ENCODE measurements around the gene FXYD3.
"Not testable (repeated sequence)": the region's sequence is repeated elsewhere in the genome, so short reads cannot be mapped to it uniquely, and the experiment has no call there.

FXYD3 gene

GRCh38 chr19:35093430-35093829 is 22.2 kb upstream of the FXYD3 start:
- FAIRE-seq (no peak), DNase-seq (ENCODE audit: insufficient read length, low spot score) (no peak)
- no peak for TF ChIP-seq POLR2A (IDR thresholded peaks at IDR 0.05; ENCODE audit: low read depth, low read length)

- FAIRE-seq = no peak
- no peak for TF ChIP-seq POLR2A (IDR thresholded peaks at IDR 0.05; ENCODE audit: low read depth, low read length)
- DNase-seq (ENCODE audit: insufficient read length, low spot score) = no peak
Observed at GRCh38 chr19:35093941-35094647, 21.5 kb upstream of the FXYD3 start.

DNA sequence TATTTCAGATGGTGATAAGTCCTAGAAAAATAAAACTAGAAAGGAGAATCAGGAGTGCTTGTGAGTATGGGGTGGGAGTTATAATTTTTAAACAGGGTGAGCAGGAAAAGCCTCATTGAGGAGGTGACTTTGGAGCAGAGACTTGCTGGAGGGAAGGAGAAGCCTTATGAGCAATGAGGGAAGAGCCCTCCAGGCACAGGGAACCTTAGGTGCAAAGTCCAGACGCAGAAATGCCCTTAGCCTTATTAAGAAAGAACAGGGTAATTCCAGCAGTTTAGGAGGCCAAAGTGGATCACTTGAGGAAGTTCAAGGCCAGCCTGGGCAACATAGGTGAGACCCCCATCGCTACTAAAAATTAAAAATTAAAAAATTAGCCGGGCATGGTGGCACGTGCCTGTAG is 21.0 kb upstream of the FXYD3 start:
- no peak for DNase-seq (ENCODE audit: insufficient read length, low spot score)
- no peak for TF ChIP-seq POLR2A (IDR thresholded peaks at IDR 0.05; ENCODE audit: low read depth, low read length)
- FAIRE-seq = no peak

DNA sequence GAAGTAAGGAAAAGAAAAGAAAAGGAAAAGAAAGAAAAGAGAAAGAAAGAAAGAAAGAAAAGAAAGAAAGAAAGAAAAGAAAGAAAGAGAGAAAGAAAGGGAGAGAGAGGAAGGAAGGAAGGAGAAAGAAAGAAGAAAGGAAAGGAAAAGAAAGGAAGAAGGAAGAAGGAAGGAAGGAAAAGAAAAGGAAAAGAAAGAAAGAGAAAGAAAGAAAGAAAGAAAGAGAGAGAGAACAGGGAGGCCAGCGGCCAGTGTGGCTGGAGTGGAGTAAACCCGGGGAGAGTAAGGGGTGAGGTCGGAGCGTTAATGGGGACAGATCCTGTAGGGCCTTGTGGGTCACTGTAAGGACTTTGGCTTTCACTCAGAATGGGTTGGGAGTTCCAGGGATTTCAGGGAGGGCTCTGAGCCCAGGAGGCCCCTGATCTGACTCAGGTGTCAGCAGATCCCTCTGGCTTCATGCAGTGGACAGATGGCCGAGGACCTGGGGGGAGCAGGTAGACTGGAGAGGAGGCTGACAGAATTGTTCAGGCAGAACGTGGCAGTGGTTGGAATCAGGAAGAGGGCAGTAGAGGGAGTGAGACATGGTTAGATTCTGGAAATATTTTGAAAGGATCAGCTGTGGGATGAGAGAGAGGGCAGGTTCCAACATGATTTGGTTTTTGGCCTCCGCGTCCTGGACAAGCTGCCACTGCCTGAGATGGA is 19.8 kb upstream of the FXYD3 start:
- FAIRE-seq = no peak

DNA sequence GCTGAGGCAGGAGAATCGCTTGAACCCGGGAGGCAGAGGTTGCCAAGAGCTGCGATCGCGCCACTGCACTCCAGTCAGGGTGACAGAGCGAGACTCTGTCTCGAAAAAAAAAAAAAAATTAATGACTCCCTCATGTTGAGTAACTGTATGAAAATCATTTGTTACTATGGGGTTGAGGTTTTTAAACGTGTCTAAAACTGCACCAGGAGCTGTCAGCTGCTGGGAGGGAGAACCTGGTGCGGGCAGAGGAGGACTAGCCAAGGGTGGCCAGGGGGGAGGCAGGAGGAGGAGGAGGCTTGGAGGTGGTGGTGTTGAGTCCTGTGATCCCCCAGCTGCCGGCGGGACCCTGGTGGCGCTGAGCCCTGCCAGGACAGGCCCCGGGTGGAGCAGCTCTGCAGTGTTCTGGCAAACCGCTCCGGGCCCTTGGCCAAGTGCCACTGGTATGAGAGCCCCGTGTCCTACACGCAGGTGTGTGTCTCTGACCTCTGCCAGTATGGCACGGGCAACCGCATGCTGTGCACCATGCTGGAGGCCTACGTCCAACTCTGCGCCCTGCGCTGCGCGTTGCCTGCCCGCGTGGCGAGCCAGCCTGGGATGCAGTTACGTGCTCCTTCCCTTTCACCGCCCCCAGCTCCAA is 17.1 kb upstream of the FXYD3 start:
- DNase-seq (ENCODE audit: insufficient read length, low spot score) (no peak), FAIRE-seq (no peak)
- TF ChIP-seq POLR2A (IDR thresholded peaks at IDR 0.05; ENCODE audit: low read depth, low read length) = no peak

More for the DNA sequence above, 19.8 kb upstream of the FXYD3 start:
- no peak for TF ChIP-seq POLR2A (IDR thresholded peaks at IDR 0.05; ENCODE audit: low read depth, low read length)
- no peak for DNase-seq (ENCODE audit: insufficient read length, low spot score)

GRCh38 chr19:35099155-35099896 is 16.3 kb upstream of the FXYD3 start:
- no peak for TF ChIP-seq POLR2A (IDR thresholded peaks at IDR 0.05; ENCODE audit: low read depth, low read length)
- FAIRE-seq (no peak), DNase-seq (ENCODE audit: insufficient read length, low spot score) (no peak)

DNA sequence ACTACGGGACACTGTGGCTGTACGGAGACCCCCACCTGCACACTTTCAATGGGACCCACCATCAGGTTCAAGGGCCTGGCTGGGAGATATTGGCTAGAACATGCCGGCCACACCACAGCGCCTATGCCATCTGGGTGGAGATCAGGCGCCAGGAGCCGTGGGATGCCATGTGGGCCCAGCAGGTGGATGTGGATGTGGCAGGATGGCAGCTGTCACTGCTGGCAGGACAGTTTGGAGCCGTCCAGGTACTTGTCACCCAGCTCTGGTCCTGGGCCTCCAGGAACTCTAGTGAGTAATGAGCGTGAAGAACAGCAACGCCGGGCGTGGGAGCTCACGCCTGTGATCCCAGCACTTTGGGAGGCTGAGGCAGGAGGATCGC is 15.7 kb upstream of the FXYD3 start:
- no peak for TF ChIP-seq POLR2A (IDR thresholded peaks at IDR 0.05; ENCODE audit: low read depth, low read length)
- no peak for FAIRE-seq

GRCh38 chr19:35100588-35101533 is 14.8 kb upstream of the FXYD3 start:
- DNase-seq (ENCODE audit: insufficient read length, low spot score) (no peak), FAIRE-seq (no peak)
- TF ChIP-seq POLR2A (IDR thresholded peaks at IDR 0.05; ENCODE audit: low read depth, low read length) = no peak

More for the DNA sequence above, 15.7 kb upstream of the FXYD3 start:
- no peak for DNase-seq (ENCODE audit: insufficient read length, low spot score)

DNA sequence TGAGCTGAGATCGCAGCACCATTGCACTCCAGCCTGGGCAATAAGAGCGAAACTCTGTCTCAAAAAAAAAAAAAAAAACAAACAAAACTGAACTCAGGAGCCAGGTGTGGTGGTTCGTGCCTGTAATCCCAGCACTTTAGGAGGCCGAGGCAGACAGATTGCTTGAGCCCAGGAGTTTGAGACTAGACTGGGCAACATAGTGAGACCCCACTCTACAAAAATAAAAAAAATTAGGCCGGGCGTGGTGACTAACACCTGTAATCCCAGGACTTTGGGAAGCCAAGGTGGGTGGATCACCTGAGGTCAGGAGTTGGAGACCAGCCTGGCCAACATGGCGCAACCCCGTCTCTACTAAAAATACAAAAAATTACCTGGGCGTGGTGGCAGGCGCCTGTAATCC is 13.7 kb upstream of the FXYD3 start:
- DNase-seq (ENCODE audit: insufficient read length, low spot score); FAIRE-seq: not testable (repeated sequence)

DNA sequence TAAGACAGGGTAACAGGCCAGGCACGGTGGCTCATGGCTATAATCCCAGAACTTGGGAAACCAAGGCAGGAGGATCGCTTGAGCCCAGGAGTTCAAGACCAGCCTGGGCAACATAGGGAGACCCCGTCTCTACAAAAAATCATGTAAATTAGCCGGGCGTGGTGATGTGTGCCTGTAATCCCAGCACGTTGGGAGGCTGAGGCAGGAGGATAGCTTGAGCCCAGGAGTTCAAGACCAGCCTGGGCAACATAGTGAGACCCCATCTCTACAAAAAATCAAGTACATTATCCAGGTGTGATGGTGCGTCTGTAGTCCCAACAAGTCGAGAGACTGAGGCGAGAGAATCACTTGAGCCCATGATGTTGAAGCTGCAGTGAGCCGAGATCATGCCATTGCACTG is 12.0 kb upstream of the FXYD3 start:
- not testable (repeated sequence) for DNase-seq (ENCODE audit: insufficient read length, low spot score); FAIRE-seq

- no peak for DNase-seq (ENCODE audit: insufficient read length, low spot score)
- TF ChIP-seq POLR2A (IDR thresholded peaks at IDR 0.05; ENCODE audit: low read depth, low read length) = no peak
- FAIRE-seq = no peak
Observed at GRCh38 chr19:35104361-35104760, 11.3 kb upstream of the FXYD3 start.

GRCh38 chr19:35105047-35105410 is 10.6 kb upstream of the FXYD3 start:
- DNase-seq (ENCODE audit: insufficient read length, low spot score) = no peak
- FAIRE-seq = no peak
- TF ChIP-seq POLR2A (IDR thresholded peaks at IDR 0.05; ENCODE audit: low read depth, low read length) = no peak
